CD1c-positive myeloid dendritic cell (primary cell): ENCODE data around the gene IL1RL2.

Experiments
- DNase-seq: peaks from one replicate; pipeline ENCODE4 v3.0.0-alpha.2; 2016; ENCODE audit errors: extremely low spot score

Gene IL1RL2

GRCh38 chr2:102158011-102158755 is 28.6 kb upstream of the IL1RL2 start:
- DNase-seq = no peak

DNA sequence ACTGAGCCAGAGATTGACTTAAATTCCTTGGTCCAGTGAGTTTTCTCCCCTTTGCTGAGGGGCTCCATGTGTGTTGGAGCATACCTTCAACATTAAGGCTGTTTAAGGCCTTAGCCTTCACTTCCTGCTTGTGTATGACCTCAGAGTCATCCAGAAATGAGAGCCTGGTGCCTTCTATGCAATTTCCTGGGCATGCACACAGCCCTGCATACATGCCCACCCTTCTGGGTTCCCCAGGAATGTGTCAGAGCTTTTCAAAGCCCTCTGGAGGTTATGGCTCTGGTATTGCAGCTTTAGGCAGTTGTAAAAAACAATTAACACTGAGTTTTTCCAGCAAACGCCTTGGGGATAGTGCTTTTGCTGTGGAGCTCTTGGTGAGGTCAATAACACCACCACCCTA is 27.5 kb upstream of the IL1RL2 start:
- no peak for DNase-seq

- peak; percentile 7 for DNase-seq
Observed at GRCh38 chr2:102166189-102166845, 20.5 kb upstream of the IL1RL2 start.

GRCh38 chr2:102168026-102168771 is 18.6 kb upstream of the IL1RL2 start:
- no peak for DNase-seq

GRCh38 chr2:102171946-102172345 is 14.9 kb upstream of the IL1RL2 start:
- no peak for DNase-seq

- DNase-seq = peak; percentile 47
Observed at GRCh38 chr2:102172745-102173144, 14.1 kb upstream of the IL1RL2 start.

- DNase-seq = no peak
Observed at GRCh38 chr2:102176172-102176571, 10.7 kb upstream of the IL1RL2 start.

- no peak for DNase-seq
Observed at GRCh38 chr2:102177814-102178478, 8.9 kb upstream of the IL1RL2 start.

DNA sequence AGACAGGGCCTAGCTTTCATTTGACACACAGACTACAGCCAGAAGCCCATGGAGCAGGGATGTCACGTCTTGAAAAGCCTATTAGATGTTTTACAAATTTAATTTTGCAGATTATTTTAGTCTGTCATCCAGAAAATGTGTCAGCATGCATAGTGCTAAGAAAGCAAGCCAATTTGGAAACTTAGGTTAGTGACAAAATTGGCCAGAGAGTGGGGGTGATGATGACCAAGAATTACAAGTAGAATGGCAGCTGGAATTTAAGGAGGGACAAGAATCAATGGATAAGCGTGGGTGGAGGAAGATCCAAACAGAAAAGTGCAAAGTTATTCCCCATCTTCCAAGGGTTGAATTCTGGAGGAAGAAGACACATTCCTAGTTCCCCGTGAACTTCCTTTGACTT is 7.8 kb upstream of the IL1RL2 start:
- no peak for DNase-seq

- DNase-seq = no peak
Observed at GRCh38 chr2:102179788-102180686, 6.8 kb upstream of the IL1RL2 start.

DNA sequence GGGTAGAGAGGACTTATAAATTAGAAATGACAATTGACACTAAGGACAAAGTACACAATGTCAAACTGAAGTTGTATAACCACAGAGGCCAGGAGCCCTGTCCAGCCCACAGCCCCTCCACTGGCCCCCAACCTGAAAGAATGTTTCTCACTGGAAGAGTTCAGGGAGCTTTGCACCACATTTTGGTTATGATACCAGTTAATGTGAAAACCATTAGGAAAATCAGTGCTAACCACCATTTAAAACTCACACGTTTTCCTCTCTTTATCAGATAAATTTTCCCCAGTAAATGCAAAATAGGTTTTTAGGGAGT is 6.2 kb upstream of the IL1RL2 start:
- DNase-seq = no peak

DNA sequence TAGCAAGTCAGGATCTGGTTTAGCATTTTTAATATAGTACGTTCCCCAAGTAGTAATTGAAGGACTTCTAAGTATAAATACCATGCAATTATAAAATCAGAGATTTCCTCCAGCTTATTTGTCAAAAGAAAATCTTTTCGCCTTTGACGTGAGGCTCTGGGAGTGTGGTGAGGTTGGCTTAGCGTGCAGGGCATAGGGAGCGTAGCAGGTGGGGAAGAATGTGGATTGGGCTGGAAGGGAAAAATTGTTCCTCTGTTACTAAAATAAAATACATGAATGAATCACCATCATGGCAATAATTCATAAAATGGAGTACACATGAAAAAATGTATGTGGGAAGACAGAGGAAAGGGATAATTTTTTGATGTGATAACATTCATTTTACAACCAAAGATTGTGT is 5.4 kb upstream of the IL1RL2 start:
- no peak for DNase-seq

DNA sequence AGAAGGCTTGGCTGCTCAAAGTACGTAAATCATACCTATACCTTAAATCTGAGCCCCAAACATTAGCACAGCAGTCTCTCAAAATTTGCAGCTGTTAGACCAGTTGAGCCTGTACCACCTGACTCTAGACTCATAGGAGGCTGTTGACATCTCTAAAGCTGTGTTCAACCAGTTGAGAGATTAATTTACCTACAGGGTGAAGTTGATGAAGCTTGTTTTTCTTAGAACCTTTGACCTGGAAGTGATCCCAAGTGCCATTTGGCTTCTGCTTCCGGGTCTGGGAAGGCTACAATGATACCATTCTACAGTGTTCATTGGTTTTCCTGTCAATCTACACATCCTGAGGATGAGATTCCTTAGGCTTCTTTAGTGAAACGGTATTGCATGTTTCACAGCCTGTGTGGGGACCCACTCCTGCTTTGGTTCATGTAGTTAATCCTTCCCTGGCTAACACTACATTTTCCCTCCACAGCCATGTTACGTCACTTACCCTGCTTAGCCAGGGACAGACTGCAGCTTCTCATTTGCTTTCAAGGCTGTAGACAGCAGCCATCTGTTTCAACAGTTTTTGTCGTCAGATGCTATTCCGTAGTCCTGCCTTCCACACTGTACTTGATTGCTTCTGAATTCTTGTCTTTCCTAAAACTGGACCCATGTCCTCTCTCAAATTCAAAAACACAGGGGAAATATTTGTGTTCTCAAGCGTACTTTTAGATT is 4.7 kb upstream of the IL1RL2 start:
- DNase-seq = no peak

DNA sequence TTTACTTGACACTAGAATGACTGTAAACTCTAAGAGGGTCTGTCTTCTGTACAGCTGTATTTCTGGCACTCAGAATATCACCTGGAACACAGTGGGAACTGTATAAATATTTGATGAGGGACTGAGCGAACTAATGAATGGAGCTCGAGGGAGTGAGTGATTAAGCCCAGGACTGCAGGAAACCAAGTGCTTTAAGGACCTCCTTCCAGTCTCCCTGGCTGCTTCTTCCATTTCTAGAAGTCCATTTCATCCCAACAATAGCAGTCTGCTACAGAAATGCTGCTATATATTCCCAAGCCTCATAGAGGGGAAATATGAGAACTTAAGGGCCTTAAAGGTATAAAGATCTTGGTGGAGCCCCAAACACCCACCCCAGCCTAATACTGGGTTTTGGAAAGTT is 2.8 kb upstream of the IL1RL2 start:
- no peak for DNase-seq

DNA sequence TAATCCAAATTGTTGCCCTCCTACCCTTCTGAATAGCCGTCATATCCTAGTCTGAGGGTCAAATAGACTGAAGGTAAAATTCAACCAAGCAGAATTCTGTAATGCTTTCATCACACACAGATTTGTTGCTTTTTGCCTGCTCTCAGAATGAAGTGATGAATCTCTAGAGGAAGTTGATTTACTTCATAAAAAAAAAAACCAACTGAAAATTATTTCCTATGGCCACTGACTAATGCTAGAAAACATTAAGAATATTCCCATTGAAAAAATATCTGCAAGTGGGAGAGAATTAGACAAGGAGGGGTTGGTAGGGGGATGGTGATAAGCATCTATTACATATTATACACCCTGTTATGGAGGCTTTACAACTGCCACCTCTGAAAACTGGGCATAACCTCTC is 2.3 kb upstream of the IL1RL2 start:
- no peak for DNase-seq

GRCh38 chr2:102185347-102185746 is 1.5 kb upstream of the IL1RL2 start:
- DNase-seq = peak; percentile 28

DNA sequence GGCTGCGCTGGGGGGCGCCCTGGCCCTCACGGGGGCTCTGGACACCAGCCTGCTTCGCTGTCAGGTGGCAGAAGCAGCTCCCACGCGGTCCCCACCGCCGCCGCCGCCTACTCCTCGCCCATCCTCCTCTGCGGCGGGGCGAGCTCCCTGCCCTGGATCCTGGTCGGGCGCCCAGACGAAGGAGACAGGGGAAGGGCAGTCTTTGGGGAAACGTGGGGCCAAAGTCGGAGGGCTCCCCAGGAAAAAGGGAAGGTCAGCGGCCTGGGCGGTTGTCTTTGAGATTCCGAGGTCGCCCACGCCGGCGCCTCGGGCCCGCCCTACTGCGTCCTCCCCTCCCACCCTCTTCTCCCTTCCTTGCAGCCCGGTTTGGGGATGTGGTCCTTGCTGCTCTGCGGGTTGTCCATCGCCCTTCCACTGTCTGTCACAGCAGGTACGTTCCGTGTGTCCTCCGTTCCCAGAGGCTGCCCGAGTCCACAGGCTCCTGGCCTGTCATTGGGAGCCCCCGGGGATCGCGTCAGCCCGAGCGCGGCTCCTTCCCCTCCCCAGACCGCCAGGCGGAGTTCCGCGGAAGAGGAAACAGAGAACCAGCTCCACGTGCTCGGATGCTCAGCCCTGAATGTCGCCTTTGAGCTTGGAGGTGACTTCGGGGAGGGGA is 800 bp downstream of the IL1RL2 start:
- DNase-seq = peak; percentile 93

GRCh38 chr2:102190430-102191107 is 3.7 kb downstream of the IL1RL2 start:
- no peak for DNase-seq

- DNase-seq = no peak
Observed at GRCh38 chr2:102191501-102191900, 4.7 kb downstream of the IL1RL2 start.

DNA sequence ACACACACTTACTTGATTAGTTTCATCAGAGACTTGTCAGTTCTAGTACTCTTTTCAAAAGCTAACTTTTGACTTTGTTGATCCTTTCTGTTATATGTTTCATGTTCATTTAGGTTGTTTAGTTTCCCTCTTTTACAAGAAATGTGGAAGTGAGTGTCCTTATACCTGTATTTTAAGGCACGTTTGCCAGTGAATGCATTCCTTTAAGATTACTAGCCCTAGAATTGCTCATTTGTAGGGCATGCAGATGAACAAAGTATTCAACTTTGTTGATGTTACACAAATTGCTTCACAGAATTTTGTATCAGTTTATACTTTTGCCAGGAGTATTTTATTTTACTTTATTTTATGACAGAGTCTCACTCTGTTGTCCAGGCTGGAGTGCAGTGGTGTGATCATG is 6.3 kb downstream of the IL1RL2 start:
- DNase-seq = no peak
